ENCODE measurements around the gene RHEX.

DNA sequence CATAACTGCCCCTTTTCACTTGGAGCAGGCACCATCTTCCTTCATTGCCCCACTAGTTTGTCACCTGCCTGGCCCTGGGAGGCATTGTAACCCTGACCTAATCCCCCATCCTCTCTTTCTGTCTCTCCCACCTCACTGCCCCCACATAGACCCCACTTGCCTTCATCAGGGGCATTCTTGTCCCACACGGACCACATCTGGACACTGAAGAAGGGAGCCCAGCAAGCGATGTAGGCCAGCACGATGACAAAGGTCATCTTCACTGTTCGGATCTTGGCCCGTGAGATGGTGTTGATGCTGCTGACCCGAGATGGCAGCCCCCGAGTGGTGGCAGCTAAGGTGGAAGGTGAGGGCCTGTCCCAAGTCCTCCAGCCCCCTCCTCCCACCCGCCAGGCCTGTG, 62.8 kb downstream of the RHEX start:
- TF ChIP-seq, protein P1, sequence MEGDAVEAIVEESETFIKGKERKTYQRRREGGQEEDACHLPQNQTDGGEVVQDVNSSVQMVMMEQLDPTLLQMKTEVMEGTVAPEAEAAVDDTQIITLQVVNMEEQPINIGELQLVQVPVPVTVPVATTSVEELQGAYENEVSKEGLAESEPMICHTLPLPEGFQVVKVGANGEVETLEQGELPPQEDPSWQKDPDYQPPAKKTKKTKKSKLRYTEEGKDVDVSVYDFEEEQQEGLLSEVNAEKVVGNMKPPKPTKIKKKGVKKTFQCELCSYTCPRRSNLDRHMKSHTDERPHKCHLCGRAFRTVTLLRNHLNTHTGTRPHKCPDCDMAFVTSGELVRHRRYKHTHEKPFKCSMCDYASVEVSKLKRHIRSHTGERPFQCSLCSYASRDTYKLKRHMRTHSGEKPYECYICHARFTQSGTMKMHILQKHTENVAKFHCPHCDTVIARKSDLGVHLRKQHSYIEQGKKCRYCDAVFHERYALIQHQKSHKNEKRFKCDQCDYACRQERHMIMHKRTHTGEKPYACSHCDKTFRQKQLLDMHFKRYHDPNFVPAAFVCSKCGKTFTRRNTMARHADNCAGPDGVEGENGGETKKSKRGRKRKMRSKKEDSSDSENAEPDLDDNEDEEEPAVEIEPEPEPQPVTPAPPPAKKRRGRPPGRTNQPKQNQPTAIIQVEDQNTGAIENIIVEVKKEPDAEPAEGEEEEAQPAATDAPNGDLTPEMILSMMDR (IDR thresholded peaks at IDR 0.05), result no peak
- TF ChIP-seq POLR2AphosphoS5 (IDR thresholded peaks at IDR 0.05; ENCODE audit: low read depth, low read length), result no peak
- TF ChIP-seq, protein P2, sequence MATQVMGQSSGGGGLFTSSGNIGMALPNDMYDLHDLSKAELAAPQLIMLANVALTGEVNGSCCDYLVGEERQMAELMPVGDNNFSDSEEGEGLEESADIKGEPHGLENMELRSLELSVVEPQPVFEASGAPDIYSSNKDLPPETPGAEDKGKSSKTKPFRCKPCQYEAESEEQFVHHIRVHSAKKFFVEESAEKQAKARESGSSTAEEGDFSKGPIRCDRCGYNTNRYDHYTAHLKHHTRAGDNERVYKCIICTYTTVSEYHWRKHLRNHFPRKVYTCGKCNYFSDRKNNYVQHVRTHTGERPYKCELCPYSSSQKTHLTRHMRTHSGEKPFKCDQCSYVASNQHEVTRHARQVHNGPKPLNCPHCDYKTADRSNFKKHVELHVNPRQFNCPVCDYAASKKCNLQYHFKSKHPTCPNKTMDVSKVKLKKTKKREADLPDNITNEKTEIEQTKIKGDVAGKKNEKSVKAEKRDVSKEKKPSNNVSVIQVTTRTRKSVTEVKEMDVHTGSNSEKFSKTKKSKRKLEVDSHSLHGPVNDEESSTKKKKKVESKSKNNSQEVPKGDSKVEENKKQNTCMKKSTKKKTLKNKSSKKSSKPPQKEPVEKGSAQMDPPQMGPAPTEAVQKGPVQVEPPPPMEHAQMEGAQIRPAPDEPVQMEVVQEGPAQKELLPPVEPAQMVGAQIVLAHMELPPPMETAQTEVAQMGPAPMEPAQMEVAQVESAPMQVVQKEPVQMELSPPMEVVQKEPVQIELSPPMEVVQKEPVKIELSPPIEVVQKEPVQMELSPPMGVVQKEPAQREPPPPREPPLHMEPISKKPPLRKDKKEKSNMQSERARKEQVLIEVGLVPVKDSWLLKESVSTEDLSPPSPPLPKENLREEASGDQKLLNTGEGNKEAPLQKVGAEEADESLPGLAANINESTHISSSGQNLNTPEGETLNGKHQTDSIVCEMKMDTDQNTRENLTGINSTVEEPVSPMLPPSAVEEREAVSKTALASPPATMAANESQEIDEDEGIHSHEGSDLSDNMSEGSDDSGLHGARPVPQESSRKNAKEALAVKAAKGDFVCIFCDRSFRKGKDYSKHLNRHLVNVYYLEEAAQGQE (IDR thresholded peaks at IDR 0.05; ENCODE audit: low read depth, low read length), result no peak
- TF ChIP-seq GABPA (IDR thresholded peaks at IDR 0.05; ENCODE audit: low read depth), result no peak
- no peak for TF ChIP-seq YY1 (IDR thresholded peaks at IDR 0.05; ENCODE audit: low read depth)
- no peak for TF ChIP-seq JUND (IDR thresholded peaks at IDR 0.05)
- no peak for TF ChIP-seq EZH2phosphoT487 (IDR thresholded peaks at IDR 0.05; ENCODE audit: borderline replicate concordance, low read depth)
- TF ChIP-seq, protein P3, sequence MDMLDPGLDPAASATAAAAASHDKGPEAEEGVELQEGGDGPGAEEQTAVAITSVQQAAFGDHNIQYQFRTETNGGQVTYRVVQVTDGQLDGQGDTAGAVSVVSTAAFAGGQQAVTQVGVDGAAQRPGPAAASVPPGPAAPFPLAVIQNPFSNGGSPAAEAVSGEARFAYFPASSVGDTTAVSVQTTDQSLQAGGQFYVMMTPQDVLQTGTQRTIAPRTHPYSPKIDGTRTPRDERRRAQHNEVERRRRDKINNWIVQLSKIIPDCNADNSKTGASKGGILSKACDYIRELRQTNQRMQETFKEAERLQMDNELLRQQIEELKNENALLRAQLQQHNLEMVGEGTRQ (IDR thresholded peaks at IDR 0.05; ENCODE audit: borderline replicate concordance, low read depth, low read length), result no peak
- TF ChIP-seq, protein P4, sequence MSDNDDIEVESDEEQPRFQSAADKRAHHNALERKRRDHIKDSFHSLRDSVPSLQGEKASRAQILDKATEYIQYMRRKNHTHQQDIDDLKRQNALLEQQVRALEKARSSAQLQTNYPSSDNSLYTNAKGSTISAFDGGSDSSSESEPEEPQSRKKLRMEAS (IDR thresholded peaks at IDR 0.05; ENCODE audit: low read depth), result no peak
- TF ChIP-seq TEAD4 (IDR thresholded peaks at IDR 0.05; ENCODE audit: borderline replicate concordance, insufficient read depth), result no peak
- TF ChIP-seq EP300 (IDR thresholded peaks at IDR 0.05; ENCODE audit: borderline replicate concordance in 1 of 2, low read depth in 1 of 2, low read length in 1 of 2), result no peak
- no peak for TF ChIP-seq ELF1 (IDR thresholded peaks at IDR 0.05)
- TF ChIP-seq, protein P5, sequence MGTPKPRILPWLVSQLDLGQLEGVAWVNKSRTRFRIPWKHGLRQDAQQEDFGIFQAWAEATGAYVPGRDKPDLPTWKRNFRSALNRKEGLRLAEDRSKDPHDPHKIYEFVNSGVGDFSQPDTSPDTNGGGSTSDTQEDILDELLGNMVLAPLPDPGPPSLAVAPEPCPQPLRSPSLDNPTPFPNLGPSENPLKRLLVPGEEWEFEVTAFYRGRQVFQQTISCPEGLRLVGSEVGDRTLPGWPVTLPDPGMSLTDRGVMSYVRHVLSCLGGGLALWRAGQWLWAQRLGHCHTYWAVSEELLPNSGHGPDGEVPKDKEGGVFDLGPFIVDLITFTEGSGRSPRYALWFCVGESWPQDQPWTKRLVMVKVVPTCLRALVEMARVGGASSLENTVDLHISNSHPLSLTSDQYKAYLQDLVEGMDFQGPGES (IDR thresholded peaks at IDR 0.05; ENCODE audit: low read depth, low read length), result no peak
- no peak for TF ChIP-seq FOXM1 (IDR thresholded peaks at IDR 0.05; ENCODE audit: low read depth)

Data from SK-N-SH (cell line).